Ascending aorta (tissue), 2 donors: ENCODE measurements around the gene OR5AR1. TPM values are rescaled to one million over a fixed set of nuclear protein-coding genes. Genes with fewer than 3 reads are reported as not detected.
A peak's percentile ranks its signal among the peaks of the same experiment; 100 is the strongest.

Experiments
- DNase-seq, 2 donors: peaks; one replicate each; pipeline ENCODE4 v3.0.0-alpha.2; 2019; ENCODE audit warnings: low spot score in 2 of 2
- H3K27ac ChIP-seq, 2 donors: fragments of 200-600 bp; sonication (generic); one replicate each; pipeline ENCODE4 v1.5.1; 2016 to 2017; ENCODE audit warnings: mild to moderate bottlenecking in 1 of 2
- H3K27me3 ChIP-seq: fragments of 200-600 bp; sonication (generic); one replicate; pipeline ENCODE4 v1.5.1; 2017
- H3K36me3 ChIP-seq, 2 donors: fragments of 200-600 bp; sonication (generic); one replicate each; pipeline ENCODE4 v1.5.1; 2016
- H3K4me1 ChIP-seq, 2 donors: fragments of 200-600 bp; sonication (generic); one replicate each; pipeline ENCODE4 v1.5.1; 2016 to 2017; ENCODE audit warnings: mild to moderate bottlenecking in 1 of 2
- H3K4me3 ChIP-seq, 2 donors: fragments of 200-600 bp; sonication (generic); one replicate each; pipeline ENCODE4 v1.5.1; 2016 to 2017; ENCODE audit warnings: mild to moderate bottlenecking in 1 of 2
- H3K9me3 ChIP-seq, 2 donors: fragments of 200-600 bp; sonication (generic); one replicate each; pipeline ENCODE4 v1.5.1; 2016
- CTCF ChIP-seq, 3 experiments: fragments of 200-600 bp in 2 of 3; fragments of 450-650 bp in 1 of 3; sonication (generic) in 2 of 3; IDR thresholded peaks; one replicate each; pipeline ENCODE4 v1.5.1; 2016 to 2019; ENCODE audit warnings: antibody characterized with exemption in 3 of 3, mild to moderate bottlenecking in 1 of 3, moderate library complexity in 1 of 3
- intact Hi-C: fragments of 100-400 bp; cut with DNase I; formaldehyde crosslinking; loops from one replicate; pipeline ENCODE4 v1.15.1; 2023
- total RNA-seq: library from RNA; depleted of rRNA; stranded (reverse); fragments of >200 nt; gene quantifications from one replicate; pipeline ENCODE4 v1.1.0, GENCODE V29; 2016

Gene OR5AR1
- not detected for total RNA-seq

DNA sequence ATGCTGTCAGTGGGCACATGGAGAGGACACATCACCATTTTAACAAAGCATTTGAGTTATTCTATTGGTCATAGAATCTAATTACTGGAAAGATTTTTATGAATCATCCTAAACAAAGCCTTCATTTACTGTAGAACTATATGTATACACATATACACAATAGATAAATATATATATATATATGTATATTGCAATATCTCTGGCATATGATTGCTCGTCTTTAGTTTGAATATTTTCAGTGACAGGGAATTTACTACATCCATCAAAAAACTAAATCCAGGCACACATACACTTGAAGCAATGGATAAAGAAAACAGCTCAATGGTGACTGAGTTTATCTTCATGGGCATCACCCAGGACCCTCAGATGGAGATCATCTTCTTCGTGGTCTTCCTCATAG, at the start of gene OR5AR1:
Gene OR5AR1 (plus strand): TSS at position 301 of the 400 bp plus-strand sequence. CDS start 0 bp downstream, at position 301.
- Histone ChIP-seq H3K4me3 (no peak within 1 kb of the TSS), H3K4me1 (no peaks in the 10 kb centered on the region), H3K27ac (no peak within 1 kb of the TSS), H3K36me3 (no peaks in the 10 kb centered on the region), H3K9me3 (no peaks in the 10 kb centered on the region), H3K27me3 (no peaks in the 10 kb centered on the region)
- DNase-seq, result no peak
- TF ChIP-seq CTCF (IDR thresholded peaks at IDR 0.05), result no peak
- intact Hi-C loops, result no loop called here

DNA sequence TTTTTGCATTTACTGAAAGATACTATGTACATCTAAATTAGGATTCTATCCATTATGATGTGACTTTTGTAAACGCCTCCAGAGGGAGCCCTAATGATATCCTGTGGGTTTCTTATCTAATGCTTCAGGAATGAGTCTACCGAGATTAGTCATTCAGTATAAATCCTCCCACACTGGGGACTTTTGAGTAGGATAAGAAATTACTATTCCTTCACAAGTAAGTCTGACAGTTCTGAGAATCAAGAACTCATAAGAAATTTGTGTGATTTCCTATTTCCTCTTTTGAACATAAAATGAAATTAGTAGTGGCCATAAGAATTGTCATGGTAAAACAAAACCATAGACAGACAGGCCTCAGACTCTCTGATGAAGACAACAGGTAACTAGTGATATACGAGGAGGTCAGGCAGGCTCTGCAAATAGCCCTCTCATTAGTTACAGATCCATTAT, 38.8 kb upstream of the OR5AR1 start:
- no peak overlapping the region for H3K4me3 ChIP-seq
- no peak overlapping the region for H3K27ac ChIP-seq
- intact Hi-C loops, result loop anchor here (2.0 kb wide), 1 partner anchor 158 kb away; no protein-coding TSS in a partner anchor
- H3K36me3 ChIP-seq, result no peaks in the 10 kb centered on the region
- H3K4me1 ChIP-seq, result no peaks in the 10 kb centered on the region
- peak in 2 of 3 experiments; percentile 35 to 42 for TF ChIP-seq CTCF (IDR thresholded peaks at IDR 0.05)
- DNase-seq, result no peak
- H3K27me3 ChIP-seq, result no peaks in the 10 kb centered on the region
- H3K9me3 ChIP-seq, result no peaks in the 10 kb centered on the region

GRCh38 chr11:56625946-56626345, 37.5 kb upstream of the OR5AR1 start:
- TF ChIP-seq CTCF (IDR thresholded peaks at IDR 0.05), result no peak
- no peaks in the 10 kb centered on the region for H3K27me3 ChIP-seq
- DNase-seq, result no peak
- intact Hi-C loops, result loop anchor here (2.0 kb wide), 1 partner anchor 157 kb away; no protein-coding TSS in a partner anchor
- no peak overlapping the region for H3K4me3 ChIP-seq
- H3K27ac ChIP-seq, result no peak overlapping the region
- H3K9me3 ChIP-seq, result no peaks in the 10 kb centered on the region
- H3K36me3 ChIP-seq, result no peaks in the 10 kb centered on the region
- no peaks in the 10 kb centered on the region for H3K4me1 ChIP-seq

GRCh38 chr11:56632329-56632728, 31.2 kb upstream of the OR5AR1 start:
- no peak for DNase-seq
- no peaks in the 10 kb centered on the region for H3K9me3 ChIP-seq
- no peak for TF ChIP-seq CTCF (IDR thresholded peaks at IDR 0.05)
- intact Hi-C loops, result no loop called here
- H3K4me1 ChIP-seq, result no peaks in the 10 kb centered on the region
- H3K4me3 ChIP-seq, result no peak overlapping the region
- H3K27ac ChIP-seq, result no peak overlapping the region
- no peaks in the 10 kb centered on the region for H3K27me3 ChIP-seq
- no peaks in the 10 kb centered on the region for H3K36me3 ChIP-seq

- H3K4me1 ChIP-seq, result no peaks in the 10 kb centered on the region
- TF ChIP-seq CTCF (IDR thresholded peaks at IDR 0.05), result no peak
- H3K36me3 ChIP-seq, result no peaks in the 10 kb centered on the region
- H3K4me3 ChIP-seq, result no peak overlapping the region
- no peak overlapping the region for H3K27ac ChIP-seq
- intact Hi-C loops, result no loop called here
- no peaks in the 10 kb centered on the region for H3K9me3 ChIP-seq
- DNase-seq, result no peak
- H3K27me3 ChIP-seq, result no peaks in the 10 kb centered on the region
These were observed 26.6 kb upstream of the OR5AR1 start for GRCh38 chr11:56636861-56637260.

DNA sequence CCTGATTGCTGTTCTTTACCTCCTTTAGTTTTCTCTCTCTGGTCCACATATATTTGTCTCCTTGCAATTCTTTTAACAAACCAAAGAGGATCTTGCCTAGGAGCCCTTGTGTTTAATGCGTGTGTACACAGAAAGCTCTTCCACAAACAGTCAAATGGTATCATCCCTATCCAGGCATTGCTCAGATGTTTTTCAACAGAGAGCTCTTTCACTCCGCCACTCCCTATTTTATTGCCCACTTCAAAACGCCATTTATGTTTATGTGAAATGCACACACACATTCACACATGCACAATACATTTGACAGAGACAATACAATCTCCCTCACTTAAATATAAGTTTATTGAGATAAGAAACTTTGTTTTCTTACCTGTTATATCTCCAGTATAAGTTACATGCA, 26.0 kb upstream of the OR5AR1 start:
- intact Hi-C loops, result no loop called here
- no peak overlapping the region for H3K4me3 ChIP-seq
- H3K36me3 ChIP-seq, result no peaks in the 10 kb centered on the region
- H3K27ac ChIP-seq, result no peak overlapping the region
- no peaks in the 10 kb centered on the region for H3K27me3 ChIP-seq
- H3K4me1 ChIP-seq, result no peaks in the 10 kb centered on the region
- no peaks in the 10 kb centered on the region for H3K9me3 ChIP-seq
- DNase-seq, result no peak
- no peak for TF ChIP-seq CTCF (IDR thresholded peaks at IDR 0.05)
